ENCODE data around the gene BMP15.

The BMP15 gene
- 0 to 0.07 reads per million in 2 donors for total RNA-seq

- DNase-seq = no peak
Measured at GRCh38 chrX:50910685-50911176, at the start of gene BMP15. TSS of gene BMP15 (plus strand) at chrX:50910735. CDS start at chrX:50910784, 49 bp downstream.

- no peak for DNase-seq
Measured at GRCh38 chrX:50863471-50863870, 47.1 kb upstream of the BMP15 start.

- DNase-seq = no peak
Measured at GRCh38 chrX:50865311-50865710, 45.2 kb upstream of the BMP15 start.

DNA sequence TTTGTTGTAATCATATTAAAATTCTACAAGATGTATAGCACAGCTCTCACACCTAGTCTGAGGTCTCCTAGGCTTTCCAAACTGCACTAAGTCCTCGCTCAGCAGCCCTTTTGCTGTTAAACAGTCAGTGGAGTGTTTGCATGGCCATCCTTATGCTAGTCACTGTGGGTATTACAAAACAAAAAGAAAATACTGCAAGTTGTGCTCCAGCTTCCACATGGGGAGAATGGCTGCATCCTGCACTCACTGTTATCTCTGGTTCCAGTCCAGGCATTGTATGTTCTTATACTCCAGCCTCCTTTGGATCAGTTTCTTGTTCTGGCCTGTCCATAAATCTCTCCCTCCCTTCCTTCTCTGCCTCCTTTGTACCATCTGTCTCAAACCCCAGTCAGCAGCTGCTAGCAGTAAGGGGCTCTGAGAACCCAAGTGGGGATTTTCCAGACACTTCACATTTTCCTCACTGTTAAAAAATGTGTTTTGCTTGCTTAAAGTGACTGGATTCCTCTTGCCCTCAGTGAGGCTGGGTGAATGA is 38.5 kb upstream of the BMP15 start:
- DNase-seq = no peak

DNA sequence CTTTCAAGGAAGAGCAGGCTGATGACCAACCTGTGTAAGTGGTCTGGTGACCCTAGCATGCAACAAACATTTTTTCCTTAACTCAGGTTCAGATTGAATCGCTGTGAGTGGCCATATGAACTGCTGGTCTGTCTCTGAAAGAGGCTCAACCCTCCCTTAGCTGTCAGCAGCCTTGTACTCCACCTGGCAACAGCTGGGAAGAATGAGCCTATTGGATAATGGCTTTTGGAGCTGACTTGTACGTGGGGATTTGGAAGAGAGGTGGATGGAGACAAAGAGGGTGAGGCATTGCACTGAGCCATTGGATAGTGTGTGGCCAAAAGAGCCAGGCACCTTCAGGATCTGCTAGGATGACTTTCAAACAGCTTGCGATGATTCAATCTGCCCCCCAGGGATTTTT is 35.7 kb upstream of the BMP15 start:
- DNase-seq = no peak

- no peak for DNase-seq
Measured at GRCh38 chrX:50876551-50876950, 34.0 kb upstream of the BMP15 start.

- DNase-seq = no peak
Measured at GRCh38 chrX:50877310-50877709, 33.2 kb upstream of the BMP15 start.

- no peak for DNase-seq
Measured at GRCh38 chrX:50881028-50881427, 29.5 kb upstream of the BMP15 start.

DNA sequence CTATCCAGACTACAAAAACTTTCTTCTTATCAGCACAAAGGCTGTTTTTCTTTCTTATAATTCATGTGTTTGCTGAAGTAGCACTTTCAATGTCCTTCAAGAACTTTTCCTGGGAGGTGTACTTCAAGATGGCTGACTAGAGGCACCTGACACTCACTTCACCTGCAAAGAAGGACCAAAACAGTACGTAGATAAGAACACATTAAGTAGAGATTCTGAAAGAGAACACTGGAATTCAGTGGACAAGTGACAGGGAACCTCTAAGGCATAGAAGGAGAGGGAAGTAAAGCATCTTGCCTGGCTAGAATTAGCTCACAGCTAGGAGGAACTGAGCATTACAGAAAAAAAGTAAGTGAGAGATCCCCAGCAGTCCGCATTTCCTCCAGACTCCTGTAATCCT is 21.7 kb upstream of the BMP15 start:
- no peak for DNase-seq

DNA sequence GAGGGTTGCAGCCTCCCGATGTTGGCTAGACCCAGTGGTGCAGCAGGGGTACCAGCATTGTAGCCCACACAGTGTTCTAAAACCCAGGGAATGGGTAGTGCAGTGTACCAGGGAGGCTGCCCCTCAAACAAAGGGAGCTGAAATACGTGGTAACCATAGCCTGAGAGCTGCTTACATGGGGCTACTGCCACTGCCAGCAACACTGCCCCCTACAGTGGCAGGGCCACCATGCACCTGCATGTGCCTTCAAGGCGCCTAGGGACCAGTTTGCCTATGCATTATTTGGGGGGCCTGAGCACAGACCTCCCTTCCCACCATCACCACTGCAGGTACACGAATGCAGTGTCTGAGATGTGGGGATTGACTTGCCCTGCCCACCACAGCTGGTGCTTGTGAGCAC is 21.0 kb upstream of the BMP15 start:
- DNase-seq = no peak

DNA sequence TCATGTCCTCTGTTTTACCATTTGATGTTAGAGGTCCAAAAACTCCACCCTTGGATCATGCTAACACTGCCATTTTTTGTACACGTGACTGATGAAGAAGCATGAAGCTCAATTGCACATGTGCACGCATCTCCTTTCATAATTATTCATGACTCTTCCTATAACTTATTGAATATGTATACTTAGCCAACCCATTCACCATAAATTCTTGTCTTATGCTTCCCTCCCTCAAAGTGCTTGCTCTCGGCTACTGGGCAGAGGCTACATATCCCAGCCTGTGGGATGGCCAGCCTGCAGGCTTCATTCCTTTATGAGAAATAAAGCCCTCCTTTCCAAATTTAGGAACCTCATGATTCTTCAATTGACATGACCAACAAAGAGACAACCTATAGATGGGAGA is 17.5 kb upstream of the BMP15 start:
- no peak for DNase-seq

DNA sequence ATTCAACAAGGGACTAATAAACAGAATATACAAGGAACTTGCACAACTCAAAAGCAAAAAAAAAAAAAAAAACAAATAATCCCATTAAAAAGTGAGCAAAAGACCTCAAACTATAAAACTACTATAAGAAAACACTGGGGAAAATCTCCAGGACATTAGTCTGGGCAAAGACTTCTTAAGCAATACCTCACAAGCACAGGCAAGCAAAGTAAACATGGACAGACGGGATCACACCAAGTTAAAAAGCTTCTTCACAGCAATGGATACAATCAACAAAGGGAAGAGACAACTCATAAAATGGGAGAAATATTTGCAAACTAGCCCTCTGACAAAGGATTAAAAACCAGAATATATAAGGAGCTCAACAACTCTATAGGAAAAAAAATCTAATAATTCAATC is 17.1 kb upstream of the BMP15 start:
- no peak for DNase-seq

DNA sequence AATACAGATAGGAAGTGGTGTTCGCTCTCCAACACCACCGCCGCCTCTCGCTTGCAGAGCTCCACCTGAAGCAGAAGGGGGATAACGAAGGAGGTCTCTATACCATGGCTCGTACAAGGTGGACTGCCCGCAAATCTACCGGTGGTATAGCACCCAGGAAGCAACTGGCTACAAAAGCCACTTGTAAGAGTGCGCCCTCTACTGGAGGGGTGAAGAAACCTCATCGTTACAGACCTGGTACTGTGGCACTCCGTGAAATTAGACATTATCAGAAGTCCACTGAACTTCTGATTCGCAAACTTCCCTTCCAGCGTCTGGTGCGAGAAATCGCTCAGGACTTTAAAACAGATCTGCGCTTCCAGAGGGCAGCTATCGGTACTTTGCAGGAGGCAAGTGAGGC is 5.2 kb upstream of the BMP15 start:
- no peak for DNase-seq

GRCh38 chrX:50913520-50913919 is 3.0 kb downstream of the BMP15 start:
- DNase-seq = no peak

DNA sequence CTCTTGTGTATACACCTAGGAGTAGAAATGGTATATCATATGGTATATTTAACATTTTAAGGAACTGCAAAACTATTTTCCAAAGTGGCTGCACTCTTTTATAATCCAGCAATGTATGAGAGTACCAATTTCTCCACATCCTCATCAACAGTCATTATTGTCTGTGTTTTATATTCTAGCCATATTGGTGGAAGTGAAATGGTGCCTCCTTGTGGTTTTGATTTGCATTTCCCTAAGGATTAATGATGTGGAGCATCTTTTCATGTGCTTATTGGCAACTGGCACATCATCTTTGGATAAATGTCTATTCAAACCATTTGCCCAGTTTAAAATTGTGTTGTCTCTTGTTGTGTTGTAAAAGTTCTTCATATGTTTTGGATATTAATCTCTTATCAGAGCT is 9.6 kb downstream of the BMP15 start:
- no peak for DNase-seq

GRCh38 chrX:50927127-50927526 is 16.6 kb downstream of the BMP15 start:
- no peak for DNase-seq

DNA sequence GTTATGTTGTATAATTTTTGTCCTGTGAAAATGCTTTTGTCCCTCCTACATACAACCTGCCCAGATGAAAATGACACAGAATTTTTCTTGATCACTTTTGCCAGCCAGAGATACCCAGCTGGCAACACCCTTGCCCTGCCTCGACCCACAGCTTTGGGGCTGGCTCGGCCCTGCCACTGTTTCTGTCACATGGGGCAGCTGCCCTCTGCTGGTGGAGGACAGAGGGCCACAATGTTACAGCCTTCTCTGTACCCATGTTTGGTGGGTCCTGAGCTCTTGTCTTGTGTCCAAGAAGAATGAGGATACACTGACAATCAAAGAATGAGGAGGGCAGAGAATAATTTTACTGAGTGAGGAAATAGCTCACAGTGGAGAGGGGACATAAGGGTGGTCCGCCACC is 31.1 kb downstream of the BMP15 start:
- no peak for DNase-seq

DNA sequence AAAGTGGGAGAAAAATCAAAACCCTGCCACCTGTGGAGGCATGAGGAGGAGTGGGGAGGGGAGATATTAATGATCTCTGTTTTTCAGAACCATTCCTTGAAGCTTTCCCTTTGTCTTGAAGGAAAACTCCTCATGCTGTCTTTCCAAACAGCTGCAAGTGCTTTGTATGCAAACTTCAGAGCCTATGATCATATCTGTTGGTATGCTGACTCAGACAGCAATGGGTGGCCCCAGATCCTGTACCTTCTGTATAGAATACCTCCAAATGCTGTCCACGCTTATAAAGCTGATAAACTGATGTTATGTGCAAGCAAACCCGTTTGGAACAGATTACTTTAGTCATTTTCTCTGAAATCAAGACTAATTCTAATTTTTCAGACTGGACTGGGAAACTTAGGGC is 31.9 kb downstream of the BMP15 start:
- no peak for DNase-seq

GRCh38 chrX:50952406-50952805 is 41.9 kb downstream of the BMP15 start:
- no peak for DNase-seq

- no peak for DNase-seq
Measured at GRCh38 chrX:50953832-50954231, 43.3 kb downstream of the BMP15 start.

GRCh38 chrX:50962156-50962555 is 51.6 kb downstream of the BMP15 start:
- DNase-seq = no peak

GRCh38 chrX:50963842-50964241 is 53.3 kb downstream of the BMP15 start:
- no peak for DNase-seq
